CD14-positive monocyte (primary cell): ENCODE data around the gene MMRN2. TPM values are rescaled to one million over a fixed set of nuclear protein-coding genes. Genes with fewer than 3 reads are reported as not detected.

Source experiments
- DNase-seq, 3 donors: peaks; one replicate each; pipeline ENCODE4 v3.0.0-alpha.2; 2011 to 2022
- H2AFZ ChIP-seq: 2 replicates; pipeline ENCODE4 v1.6.0; 2012; ENCODE audit warnings: mild to moderate bottlenecking, low read depth, low read length, inconsistent platforms; ENCODE audit not compliant: insufficient read depth, poor library complexity, severe bottlenecking
- H3K27ac ChIP-seq, 2 donors: 1 replicate in 1 of 2; 2 replicates in 1 of 2; pipeline ENCODE4 v1.5.1; 2012 to 2013; ENCODE audit warnings: low read length in 2 of 2, control low read depth in 1 of 2, inconsistent platforms in 1 of 2, low read depth in 1 of 2, mild to moderate bottlenecking in 1 of 2
- H3K27me3 ChIP-seq, 2 donors: one replicate each; pipeline versions ENCODE4 v1.6.0 to v1.6.1; 2011 to 2013; ENCODE audit warnings: low read length in 2 of 2; ENCODE audit not compliant: control insufficient read depth in 2 of 2, insufficient read depth in 2 of 2
- H3K36me3 ChIP-seq, 2 donors: replicated peaks in 1 of 2; 1 replicate in 1 of 2; 2 replicates in 1 of 2; pipeline versions ENCODE4 v1.5.1 to v1.6.1; 2012 to 2013; ENCODE audit warnings: low read length in 2 of 2, control low read depth in 1 of 2, inconsistent platforms in 1 of 2, mild to moderate bottlenecking in 1 of 2; ENCODE audit not compliant: insufficient read depth in 2 of 2, control insufficient read depth in 1 of 2
- H3K4me1 ChIP-seq, 2 donors: 1 replicate in 1 of 2; 2 replicates in 1 of 2; pipeline versions ENCODE4 v1.5.1 to v1.6.1; 2012 to 2013; ENCODE audit warnings: low read length in 2 of 2, control low read depth in 1 of 2, inconsistent platforms in 1 of 2, mild to moderate bottlenecking in 1 of 2, moderate library complexity in 1 of 2; ENCODE audit not compliant: insufficient read depth in 2 of 2, control insufficient read depth in 1 of 2
- H3K4me2 ChIP-seq: replicated peaks from 2 replicates; pipeline ENCODE3; 2012; ENCODE audit warnings: low read length, moderate library complexity, mild to moderate bottlenecking; ENCODE audit not compliant: poor library complexity, severe bottlenecking; ENCODE audit errors: extremely low read depth
- H3K4me3 ChIP-seq, 3 experiments: fragments of 200-600 bp in 1 of 3; sonication (generic) in 1 of 3; replicated peaks in 1 of 3; 1 replicate in 2 of 3; 2 replicates in 1 of 3; pipeline ENCODE4 v1.5.1; 2011 to 2013; ENCODE audit warnings: low read length in 3 of 3, mild to moderate bottlenecking in 3 of 3, control low read depth in 2 of 3, low read depth in 2 of 3, inconsistent platforms in 1 of 3, moderate library complexity in 1 of 3
- H3K79me2 ChIP-seq: 2 replicates; pipeline ENCODE4 v1.6.0; 2012; ENCODE audit warnings: mild to moderate bottlenecking, control low read depth, inconsistent platforms, low read length, moderate library complexity; ENCODE audit not compliant: insufficient read depth
- H3K9ac ChIP-seq: 2 replicates; pipeline ENCODE4 v1.6.0; 2017; ENCODE audit warnings: low read length, mild to moderate bottlenecking; ENCODE audit not compliant: insufficient read depth, poor library complexity, severe bottlenecking
- H3K9me3 ChIP-seq, 2 donors: replicated peaks in 1 of 2; 1 replicate in 1 of 2; 2 replicates in 1 of 2; pipeline versions ENCODE4 v1.5.1 to v1.6.1; 2012 to 2013; ENCODE audit warnings: low read length in 2 of 2, control low read depth in 1 of 2; ENCODE audit not compliant: control insufficient read depth in 1 of 2, insufficient read depth in 1 of 2
- H4K20me1 ChIP-seq: 2 replicates; pipeline ENCODE4 v1.6.0; 2012; ENCODE audit warnings: mild to moderate bottlenecking, low read length, control low read depth, moderate library complexity; ENCODE audit not compliant: insufficient read depth
- H3K27ac Mint-ChIP-seq, 7 donors: one replicate each; pipeline ENCODE4 v1.8.0; 2020; ENCODE audit warnings: mild to moderate bottlenecking in 7 of 7, mixed read lengths in 7 of 7, moderate library complexity in 6 of 7, inconsistent platforms in 2 of 7
- H3K27me3 Mint-ChIP-seq, 3 donors: one replicate each; pipeline ENCODE4 v1.8.0; 2021 to 2022; ENCODE audit warnings: low read depth in 3 of 3, mild to moderate bottlenecking in 3 of 3, mixed read lengths in 3 of 3, moderate library complexity in 3 of 3, inconsistent platforms in 1 of 3
- H3K36me3 Mint-ChIP-seq, 2 donors: one replicate each; pipeline ENCODE4 v1.8.0; 2020; ENCODE audit warnings: mixed read lengths in 2 of 2, inconsistent platforms in 1 of 2, mild to moderate bottlenecking in 1 of 2
- H3K4me1 Mint-ChIP-seq: one replicate; pipeline ENCODE4 v1.8.0; 2020; ENCODE audit warnings: mild to moderate bottlenecking, mixed read lengths
- H3K4me3 Mint-ChIP-seq, 2 donors: one replicate each; pipeline ENCODE4 v1.8.0; 2020; ENCODE audit warnings: mild to moderate bottlenecking in 2 of 2, mixed read lengths in 2 of 2, moderate library complexity in 1 of 2
- H3K9me3 Mint-ChIP-seq, 7 donors: one replicate each; pipeline ENCODE4 v1.8.0; 2020 to 2022; ENCODE audit warnings: mixed read lengths in 7 of 7, mild to moderate bottlenecking in 6 of 7, moderate library complexity in 6 of 7, inconsistent platforms in 2 of 7
- CTCF ChIP-seq: fragments of 200-600 bp; IDR thresholded peaks from one replicate; pipeline ENCODE4 v1.8.0; 2022; ENCODE audit warnings: antibody characterized with exemption, mild to moderate bottlenecking
- WGBS: methylation state at CpG from one replicate; pipeline ENCODE4 v1.1.5; 2013; ENCODE audit warnings: missing lambda C conversion rate; ENCODE audit not compliant: insufficient coverage; 5-methylcytosine and 5-hydroxymethylcytosine counted together
- intact Hi-C, 2 donors: fragments of 100-400 bp; cut with micrococcal nuclease; formaldehyde crosslinking; loops; one replicate each; pipeline versions ENCODE4 v1.15.0 to v1.15.1; 2023
- polyA plus RNA-seq, 3 donors: library from polyadenylated mRNA; depleted of rRNA in 1 of 3; unstranded in 2 of 3; stranded (reverse) in 1 of 3; fragments of 300-500 nt in 2 of 3; fragments of >200 nt in 1 of 3; fragmentation: Illumina TruSeq in 2 of 3; gene quantifications; 1 replicate in 2 of 3; 2 replicates in 1 of 3; pipeline ENCODE4 v1.2.3, GENCODE V29; 2012 to 2021

The MMRN2 gene
- polyA plus RNA-seq, 3 donors = 0.07 to 1.8 TPM; not detected in 1

- no peaks in the 10 kb centered on the region for H3K36me3 Mint-ChIP-seq
- H3K4me2 ChIP-seq = no peak overlapping the region
- no peaks in the 10 kb centered on the region for H3K36me3 ChIP-seq
- WGBS = 100% methylated on average over 3 of the region's 3 CpGs
- no peak overlapping the region for H3K4me3 ChIP-seq
- H3K27ac Mint-ChIP-seq = peak overlapping the region in 2 of 7 donors; percentile 23 to 62
- H3K4me1 ChIP-seq = peaks cover 0 to under 1% of the 10 kb centered on the region in 2 donors
- intact Hi-C loops = no loop called here
- no peak overlapping the region for H2AFZ ChIP-seq
- no peak overlapping the region for H3K27ac ChIP-seq
- H3K4me3 Mint-ChIP-seq = no peak overlapping the region
- H3K79me2 ChIP-seq = no peaks in the 10 kb centered on the region
- peaks cover 3 to 12% (median 4%) of the 10 kb centered on the region in 3 donors for H3K27me3 Mint-ChIP-seq
- no peaks in the 10 kb centered on the region for H3K9me3 ChIP-seq
- TF ChIP-seq CTCF = no peak
- H3K9ac ChIP-seq = no peak overlapping the region
- no peaks in the 10 kb centered on the region for H3K27me3 ChIP-seq
- no peaks in the 10 kb centered on the region for H3K4me1 Mint-ChIP-seq
- peaks cover 0 to 4% (median 2%) of the 10 kb centered on the region in 7 donors for H3K9me3 Mint-ChIP-seq
- no peaks in the 10 kb centered on the region for H4K20me1 ChIP-seq
- no peak for DNase-seq
Measured at GRCh38 chr10:86944907-86945306, 12.5 kb downstream of the MMRN2 start.

GRCh38 chr10:86944471-86944870 lies 12.9 kb downstream of the MMRN2 start:
- Histone ChIP-seq H3K36me3 (no peaks in the 10 kb centered on the region), H3K27ac (no peak overlapping the region), H3K4me2 (no peak overlapping the region), H3K27me3 (no peaks in the 10 kb centered on the region), H3K4me3 (no peak overlapping the region), H2AFZ (no peak overlapping the region), H3K79me2 (no peaks in the 10 kb centered on the region), H3K4me1 (peaks cover 3 to 5% of the 10 kb centered on the region in 2 donors), H3K9ac (no peak overlapping the region), H4K20me1 (no peaks in the 10 kb centered on the region), H3K9me3 (no peaks in the 10 kb centered on the region)
- H3K27me3 Mint-ChIP-seq = peaks cover 3 to 12% (median 4%) of the 10 kb centered on the region in 3 donors
- no peak for TF ChIP-seq CTCF
- intact Hi-C loops = no loop called here
- no peaks in the 10 kb centered on the region for H3K36me3 Mint-ChIP-seq
- peaks cover 0 to 4% (median 2%) of the 10 kb centered on the region in 7 donors for H3K9me3 Mint-ChIP-seq
- H3K4me1 Mint-ChIP-seq = no peaks in the 10 kb centered on the region
- H3K27ac Mint-ChIP-seq = no peak overlapping the region
- H3K4me3 Mint-ChIP-seq = no peak overlapping the region
- DNase-seq = no peak
